B cell (primary cell): ENCODE results near the gene ITGB2.

ENCODE experiments used
- CTCF ChIP-seq: fragments of 200-600 bp; IDR thresholded peaks from one replicate; pipeline ENCODE4 v1.8.0; 2022; ENCODE audit warnings: antibody characterized with exemption, mild to moderate bottlenecking
- EZH2 ChIP-seq: IDR thresholded peaks from 2 replicates; pipeline ENCODE4 v1.6.1; 2012; ENCODE audit warnings: borderline replicate concordance, low read depth, mild to moderate bottlenecking, moderate library complexity, low read length; ENCODE audit not compliant: insufficient read depth, poor library complexity, severe bottlenecking

DNA sequence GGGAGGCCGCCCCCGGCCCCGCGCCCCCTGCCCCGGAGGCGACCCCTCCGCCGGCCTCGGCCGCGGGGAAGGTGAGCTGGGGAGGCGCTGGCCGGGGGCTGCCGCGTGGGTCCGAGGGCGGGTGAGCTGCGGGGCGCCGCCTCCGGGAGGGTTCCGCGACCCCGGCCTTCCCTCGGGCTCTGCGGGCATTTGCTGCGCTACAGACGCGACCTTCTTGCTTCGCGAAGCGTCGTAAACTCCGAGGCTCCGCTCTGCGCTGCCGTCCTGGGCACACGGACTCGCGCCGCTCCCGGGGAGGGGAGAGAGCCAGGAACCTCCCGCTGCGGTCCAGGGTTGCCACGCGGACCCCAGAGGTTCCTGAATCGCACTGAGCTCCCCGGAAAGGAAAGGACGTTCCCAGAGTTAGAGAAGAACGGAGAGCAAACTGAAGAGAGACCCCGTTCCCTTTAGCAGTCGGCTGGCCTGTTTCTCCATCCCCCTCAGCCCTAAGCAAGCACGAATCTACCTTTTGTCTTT is 19.5 kb upstream of the ITGB2 start:
- no peak for TF ChIP-seq CTCF
- no peak for TF ChIP-seq EZH2
